NB4 (cell line): ENCODE results near the gene TTLL1.

Experiments
- CTCF ChIP-seq: IDR thresholded peaks from one replicate; pipeline ENCODE4 v1.5.1; 2012; ENCODE audit warnings: low read depth, low read length
- MYC ChIP-seq: IDR thresholded peaks from 2 replicates; pipeline ENCODE4 v1.6.1; 2011; ENCODE audit warnings: low read depth, low read length
- POLR2A ChIP-seq: IDR thresholded peaks from 2 replicates; pipeline ENCODE4 v1.6.1; 2011; ENCODE audit warnings: mild to moderate bottlenecking; ENCODE audit not compliant: insufficient read length; ENCODE audit errors: extremely low read depth
- TF ChIP-seq, protein P1 (sequence below): IDR thresholded peaks from 2 replicates; pipeline ENCODE4 v1.6.1; 2011; ENCODE audit warnings: low read depth, low read length

GRCh38 chr22:42997582-42998090 lies 91.6 kb downstream of the TTLL1 start:
- TF ChIP-seq POLR2A, result no peak
- no peak for TF ChIP-seq CTCF
- TF ChIP-seq, protein P1, sequence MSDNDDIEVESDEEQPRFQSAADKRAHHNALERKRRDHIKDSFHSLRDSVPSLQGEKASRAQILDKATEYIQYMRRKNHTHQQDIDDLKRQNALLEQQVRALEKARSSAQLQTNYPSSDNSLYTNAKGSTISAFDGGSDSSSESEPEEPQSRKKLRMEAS, result no peak
- no peak for TF ChIP-seq MYC
